Rectal smooth muscle tissue (tissue), 1 donor: ENCODE measurements around the gene PLEKHA6.

ENCODE experiments used
- H3K27ac ChIP-seq: one replicate; pipeline ENCODE4 v1.7.0; 2013; ENCODE audit warnings: low read depth, low read length, inconsistent platforms
- H3K27me3 ChIP-seq: one replicate; pipeline ENCODE4 v1.7.0; 2013; ENCODE audit warnings: low read length; ENCODE audit not compliant: control insufficient read depth, insufficient read depth
- H3K36me3 ChIP-seq: one replicate; pipeline ENCODE4 v1.7.0; 2013; ENCODE audit warnings: low read length; ENCODE audit not compliant: control insufficient read depth, insufficient read depth
- H3K4me1 ChIP-seq: one replicate; pipeline ENCODE4 v1.7.0; 2013; ENCODE audit warnings: low read length; ENCODE audit not compliant: control insufficient read depth, insufficient read depth
- H3K4me3 ChIP-seq: one replicate; pipeline ENCODE4 v1.7.0; 2013; ENCODE audit warnings: low read length
- H3K9ac ChIP-seq: one replicate; pipeline ENCODE4 v1.7.0; 2013; ENCODE audit warnings: low read length

PLEKHA6 gene

GRCh38 chr1:204376919-204377799 lies 17.4 kb upstream of the PLEKHA6 start:
- no peaks in the 10 kb centered on the region for H3K4me1 ChIP-seq
- no peak overlapping the region for H3K9ac ChIP-seq
- peaks cover 11% of the 10 kb centered on the region for H3K27me3 ChIP-seq
- H3K4me3 ChIP-seq = peak overlapping the region; percentile 60
- H3K27ac ChIP-seq = no peak overlapping the region
- no peaks in the 10 kb centered on the region for H3K36me3 ChIP-seq

- Histone ChIP-seq H3K27ac (no peak overlapping the region), H3K9ac (no peak overlapping the region), H3K36me3 (no peaks in the 10 kb centered on the region), H3K27me3 (peaks cover 11% of the 10 kb centered on the region), H3K4me3 (peak overlapping the region; percentile 3), H3K4me1 (no peaks in the 10 kb centered on the region)
These were observed 16.7 kb upstream of the PLEKHA6 start for GRCh38 chr1:204376465-204376864.

GRCh38 chr1:204373911-204374310 lies 14.2 kb upstream of the PLEKHA6 start:
- Histone ChIP-seq H3K27me3 (peaks cover 10% of the 10 kb centered on the region), H3K36me3 (no peaks in the 10 kb centered on the region), H3K27ac (no peak overlapping the region), H3K9ac (no peak overlapping the region), H3K4me3 (no peak overlapping the region), H3K4me1 (no peaks in the 10 kb centered on the region)

GRCh38 chr1:204370176-204370575 lies 10.4 kb upstream of the PLEKHA6 start:
- Histone ChIP-seq H3K27ac (no peak overlapping the region), H3K27me3 (peaks cover 4% of the 10 kb centered on the region), H3K4me1 (no peaks in the 10 kb centered on the region)

GRCh38 chr1:204368996-204369726 lies 9.4 kb upstream of the PLEKHA6 start:
- H3K36me3 ChIP-seq = no peaks in the 10 kb centered on the region
- H3K9ac ChIP-seq = no peak overlapping the region
- no peak overlapping the region for H3K4me3 ChIP-seq
- no peak overlapping the region for H3K27ac ChIP-seq
- H3K27me3 ChIP-seq = peaks cover 3% of the 10 kb centered on the region
- H3K4me1 ChIP-seq = no peaks in the 10 kb centered on the region

More at GRCh38 chr1:204370176-204370575, 10.4 kb upstream of the PLEKHA6 start:
- H3K36me3 ChIP-seq = no peaks in the 10 kb centered on the region
- H3K4me3 ChIP-seq = no peak overlapping the region
- no peak overlapping the region for H3K9ac ChIP-seq

- no peaks in the 10 kb centered on the region for H3K36me3 ChIP-seq
- H3K9ac ChIP-seq = no peak overlapping the region
- H3K27ac ChIP-seq = no peak overlapping the region
- no peak overlapping the region for H3K4me3 ChIP-seq
- H3K27me3 ChIP-seq = no peaks in the 10 kb centered on the region
- peaks cover 4% of the 10 kb centered on the region for H3K4me1 ChIP-seq
These were observed 8.2 kb upstream of the PLEKHA6 start for GRCh38 chr1:204367956-204368355.

GRCh38 chr1:204367193-204367858 lies 7.6 kb upstream of the PLEKHA6 start:
- no peaks in the 10 kb centered on the region for H3K36me3 ChIP-seq
- peaks cover 3% of the 10 kb centered on the region for H3K27me3 ChIP-seq
- H3K4me1 ChIP-seq = peaks cover 4% of the 10 kb centered on the region
- H3K9ac ChIP-seq = no peak overlapping the region
- no peak overlapping the region for H3K27ac ChIP-seq
- no peak overlapping the region for H3K4me3 ChIP-seq

GRCh38 chr1:204366759-204367158 lies 7.0 kb upstream of the PLEKHA6 start:
- peaks cover 4% of the 10 kb centered on the region for H3K4me1 ChIP-seq
- H3K9ac ChIP-seq = no peak overlapping the region
- H3K36me3 ChIP-seq = no peaks in the 10 kb centered on the region
- H3K27me3 ChIP-seq = peaks cover 3% of the 10 kb centered on the region
- no peak overlapping the region for H3K27ac ChIP-seq
- no peak overlapping the region for H3K4me3 ChIP-seq

GRCh38 chr1:204363335-204364114 lies 3.8 kb upstream of the PLEKHA6 start:
- H3K4me3 ChIP-seq = peak overlapping the region; percentile 83
- no peaks in the 10 kb centered on the region for H3K36me3 ChIP-seq
- peaks cover 6% of the 10 kb centered on the region for H3K27me3 ChIP-seq
- H3K9ac ChIP-seq = peak overlapping the region; percentile 51
- H3K27ac ChIP-seq = no peak overlapping the region
- H3K4me1 ChIP-seq = peaks cover 4% of the 10 kb centered on the region

GRCh38 chr1:204362984-204363334 lies 3.2 kb upstream of the PLEKHA6 start:
- Histone ChIP-seq H3K4me1 (peaks cover 4% of the 10 kb centered on the region), H3K27ac (no peak overlapping the region)

GRCh38 chr1:204361781-204362180 lies 2.1 kb upstream of the PLEKHA6 start:
- no peak overlapping the region for H3K27ac ChIP-seq
- H3K4me3 ChIP-seq = no peak overlapping the region
- peaks cover 4% of the 10 kb centered on the region for H3K4me1 ChIP-seq
- peaks cover 6% of the 10 kb centered on the region for H3K27me3 ChIP-seq
- no peaks in the 10 kb centered on the region for H3K36me3 ChIP-seq
- no peak overlapping the region for H3K9ac ChIP-seq

More at GRCh38 chr1:204362984-204363334, 3.2 kb upstream of the PLEKHA6 start:
- peaks cover 6% of the 10 kb centered on the region for H3K27me3 ChIP-seq
- H3K9ac ChIP-seq = peak overlapping the region; percentile 51
- no peaks in the 10 kb centered on the region for H3K36me3 ChIP-seq
- peak overlapping the region; percentile 83 for H3K4me3 ChIP-seq

- no peaks in the 10 kb centered on the region for H3K36me3 ChIP-seq
- peaks cover 6% of the 10 kb centered on the region for H3K27me3 ChIP-seq
- no peak overlapping the region for H3K4me3 ChIP-seq
- no peak overlapping the region for H3K9ac ChIP-seq
- no peak overlapping the region for H3K27ac ChIP-seq
- H3K4me1 ChIP-seq = peaks cover 4% of the 10 kb centered on the region
These were observed 1.6 kb upstream of the PLEKHA6 start for GRCh38 chr1:204361341-204361771.
